Skeletal muscle tissue (tissue), 4 donors: Measurements from ENCODE around the gene KATNAL1. TPM values are rescaled to one million over a fixed set of nuclear protein-coding genes. Genes with fewer than 3 reads are reported as not detected.
"Not testable (repeated sequence)": the region's sequence is repeated elsewhere in the genome, so short reads cannot be mapped to it uniquely, and the experiment has no call there.

Experiments used
- H3K27ac ChIP-seq: one replicate; pipeline ENCODE4 v1.7.0; 2013; ENCODE audit warnings: mild to moderate bottlenecking, low read depth, low read length, inconsistent platforms
- H3K27me3 ChIP-seq, 3 donors: one replicate each; pipeline ENCODE4 v1.7.0; 2013; ENCODE audit warnings: low read length in 3 of 3; ENCODE audit not compliant: control insufficient read depth in 3 of 3, insufficient read depth in 3 of 3
- H3K36me3 ChIP-seq, 3 donors: one replicate each; pipeline ENCODE4 v1.7.0; 2013; ENCODE audit warnings: low read length in 3 of 3; ENCODE audit not compliant: control insufficient read depth in 3 of 3, insufficient read depth in 3 of 3
- H3K4me1 ChIP-seq, 3 donors: one replicate each; pipeline ENCODE4 v1.7.0; 2013; ENCODE audit warnings: low read length in 3 of 3, mild to moderate bottlenecking in 3 of 3; ENCODE audit not compliant: control insufficient read depth in 3 of 3, insufficient read depth in 3 of 3
- H3K4me3 ChIP-seq, 3 donors: one replicate each; pipeline ENCODE4 v1.7.0; 2013; ENCODE audit warnings: low read length in 3 of 3
- H3K9ac ChIP-seq, 3 donors: one replicate each; pipeline ENCODE4 v1.7.0; 2013; ENCODE audit warnings: low read length in 3 of 3, mild to moderate bottlenecking in 3 of 3, moderate library complexity in 2 of 3, low read depth in 1 of 3
- H3K9me3 ChIP-seq, 3 donors: one replicate each; pipeline ENCODE4 v1.7.0; 2013; ENCODE audit warnings: low read length in 3 of 3; ENCODE audit not compliant: control insufficient read depth in 3 of 3
- total RNA-seq: library from RNA; depleted of rRNA; stranded (reverse); fragments of >200 nt; gene quantifications from one replicate; pipeline ENCODE4 v1.2.3, GENCODE V29; 2014
- donor health status: Osteomylitis.

Gene KATNAL1
- total RNA-seq, 1 donor from 2014 or later = 16.2 TPM

- Histone ChIP-seq H3K4me3 (no peak overlapping the region), H3K4me1 (no peaks in the 10 kb centered on the region), H3K27ac (no peak overlapping the region), H3K36me3 (no peaks in the 10 kb centered on the region), H3K27me3 (no peaks in the 10 kb centered on the region), H3K9ac (no peak overlapping the region), H3K9me3 (no peaks in the 10 kb centered on the region)
Observed at GRCh38 chr13:30175166-30175565, 132.2 kb downstream of the KATNAL1 start.

DNA sequence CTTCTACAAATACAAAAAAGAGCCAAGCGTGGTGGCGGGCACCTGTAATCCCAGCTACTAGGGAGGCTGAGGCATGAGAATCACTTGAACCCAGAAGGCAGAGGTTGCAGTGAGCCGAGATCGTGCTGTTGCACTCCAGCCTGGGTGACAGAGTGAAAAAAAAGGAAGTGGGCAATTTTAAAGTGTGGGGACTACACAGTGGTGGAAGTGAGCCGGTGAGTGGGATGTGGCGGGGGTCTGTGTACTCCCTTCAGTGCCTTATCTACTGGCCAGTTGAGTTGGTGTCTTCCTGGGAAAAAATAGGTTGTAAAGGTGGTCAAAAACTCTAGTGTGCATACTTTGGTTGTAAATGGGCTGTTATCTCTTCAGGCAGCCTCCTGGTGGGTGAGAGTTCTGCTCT is 133.1 kb downstream of the KATNAL1 start:
- not testable (repeated sequence) for H3K4me3 ChIP-seq, H3K27ac ChIP-seq, H3K36me3 ChIP-seq, H3K9ac ChIP-seq, H3K27me3 ChIP-seq, H3K4me1 ChIP-seq, H3K9me3 ChIP-seq

- Histone ChIP-seq H3K4me1 (no peaks in the 10 kb centered on the region), H3K36me3 (no peaks in the 10 kb centered on the region), H3K9ac (no peak overlapping the region), H3K4me3 (no peak overlapping the region), H3K27me3 (no peaks in the 10 kb centered on the region), H3K27ac (no peak overlapping the region), H3K9me3 (no peaks in the 10 kb centered on the region)
Observed at GRCh38 chr13:30173303-30173610, 134.1 kb downstream of the KATNAL1 start.

DNA sequence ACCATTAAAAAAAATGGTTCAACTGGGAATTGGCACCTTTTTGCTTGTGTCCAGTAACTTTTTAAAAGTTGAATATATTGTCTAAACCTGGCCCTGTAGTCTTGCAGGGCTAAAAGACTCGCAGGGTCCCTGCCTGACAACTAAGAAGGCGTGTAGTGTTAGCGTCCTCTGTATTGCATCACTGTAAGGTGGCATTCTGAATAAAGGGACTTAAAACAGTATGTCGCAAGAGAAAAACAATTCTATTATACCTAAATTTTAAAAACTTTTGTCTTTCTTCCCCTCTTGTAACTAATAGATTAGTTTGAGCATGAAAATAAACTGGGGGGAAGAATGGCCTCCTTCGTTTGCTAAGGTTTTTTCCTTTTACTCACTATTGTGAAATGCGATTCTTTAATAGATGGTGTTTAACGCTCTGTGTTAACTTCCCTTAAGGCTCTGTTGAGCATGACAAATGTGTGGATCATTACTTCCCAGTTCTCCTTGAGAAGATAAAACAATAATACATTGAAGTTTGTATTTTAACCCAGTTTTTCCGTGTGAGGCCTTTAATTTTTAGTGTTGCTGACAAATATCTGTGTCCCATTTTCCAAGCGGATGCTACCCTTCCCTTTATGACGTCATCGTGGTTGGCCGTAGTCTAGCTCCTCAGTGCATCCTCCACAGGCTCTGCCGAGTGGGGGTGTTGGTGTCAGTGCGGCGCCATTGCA is 134.6 kb downstream of the KATNAL1 start:
- H3K27ac ChIP-seq = no peak overlapping the region
- no peak overlapping the region for H3K4me3 ChIP-seq
- H3K36me3 ChIP-seq = no peaks in the 10 kb centered on the region
- no peak overlapping the region for H3K9ac ChIP-seq
- no peaks in the 10 kb centered on the region for H3K9me3 ChIP-seq
- H3K27me3 ChIP-seq = no peaks in the 10 kb centered on the region
- no peaks in the 10 kb centered on the region for H3K4me1 ChIP-seq

GRCh38 chr13:30170569-30170968 is 136.8 kb downstream of the KATNAL1 start:
- no peaks in the 10 kb centered on the region for H3K36me3 ChIP-seq
- no peak overlapping the region for H3K4me3 ChIP-seq
- H3K9me3 ChIP-seq = no peaks in the 10 kb centered on the region
- peaks cover 0 to 2% (median 0%) of the 10 kb centered on the region in 3 donors for H3K4me1 ChIP-seq
- H3K9ac ChIP-seq = no peak overlapping the region
- H3K27ac ChIP-seq = no peak overlapping the region
- no peaks in the 10 kb centered on the region for H3K27me3 ChIP-seq

- Histone ChIP-seq H3K4me1 (peaks cover 0 to 2% (median 0%) of the 10 kb centered on the region in 3 donors), H3K36me3 (no peaks in the 10 kb centered on the region), H3K27ac (no peak overlapping the region), H3K4me3 (no peak overlapping the region), H3K9me3 (no peaks in the 10 kb centered on the region), H3K27me3 (no peaks in the 10 kb centered on the region), H3K9ac (no peak overlapping the region)
Observed at GRCh38 chr13:30169442-30169841, 137.9 kb downstream of the KATNAL1 start.

- no peaks in the 10 kb centered on the region for H3K27me3 ChIP-seq
- peaks cover 0 to 2% (median 0%) of the 10 kb centered on the region in 3 donors for H3K4me1 ChIP-seq
- H3K27ac ChIP-seq = no peak overlapping the region
Observed at GRCh38 chr13:30165796-30166195, 141.6 kb downstream of the KATNAL1 start.

DNA sequence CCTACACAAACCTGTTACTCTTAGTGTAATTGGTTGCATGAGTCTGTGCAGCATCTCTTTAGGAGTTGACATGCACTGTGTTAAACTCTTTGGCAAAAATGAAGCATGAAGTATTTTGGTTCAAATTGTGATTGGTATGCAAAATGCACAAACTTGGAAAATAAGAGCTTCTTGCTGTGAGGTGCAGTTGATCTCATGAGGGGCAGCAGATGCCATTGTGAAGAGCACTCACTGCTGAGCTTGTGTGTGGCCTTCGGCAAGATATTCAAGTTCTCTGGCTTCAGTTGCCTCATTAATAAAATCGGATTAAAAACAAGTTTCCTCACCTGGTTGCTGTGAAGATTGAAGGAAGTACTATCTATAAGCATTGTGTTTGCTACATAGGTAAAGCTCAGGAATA is 142.3 kb downstream of the KATNAL1 start:
- no peak overlapping the region for H3K4me3 ChIP-seq
- H3K27ac ChIP-seq = no peak overlapping the region
- peaks cover 0 to 2% (median 0%) of the 10 kb centered on the region in 3 donors for H3K4me1 ChIP-seq
- no peaks in the 10 kb centered on the region for H3K9me3 ChIP-seq
- H3K36me3 ChIP-seq = no peaks in the 10 kb centered on the region
- H3K27me3 ChIP-seq = no peaks in the 10 kb centered on the region
- no peak overlapping the region for H3K9ac ChIP-seq

More at GRCh38 chr13:30165796-30166195, 141.6 kb downstream of the KATNAL1 start:
- Histone ChIP-seq H3K36me3 (no peaks in the 10 kb centered on the region), H3K9ac (no peak overlapping the region), H3K4me3 (peak overlapping the region in 1 of 3 donors; percentile 1), H3K9me3 (no peaks in the 10 kb centered on the region)

DNA sequence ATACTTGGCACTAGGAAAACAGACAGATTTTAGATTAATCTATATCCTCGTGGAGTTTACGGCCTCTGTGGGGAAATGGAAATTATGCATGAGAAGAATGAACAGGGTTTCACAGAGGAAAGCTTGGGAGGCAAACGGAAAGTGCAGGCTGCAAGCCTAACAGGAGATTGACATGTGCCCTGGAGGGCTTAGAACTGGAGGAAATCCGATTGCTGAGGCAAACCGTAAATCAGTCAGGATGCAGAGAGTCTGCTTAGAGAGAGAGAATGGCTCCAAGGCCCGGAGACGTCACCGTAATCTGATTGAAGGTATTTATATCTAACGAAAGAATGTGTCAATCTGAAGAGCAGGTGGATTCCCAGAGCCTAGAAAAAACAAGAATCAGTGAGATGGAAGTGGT is 143.2 kb downstream of the KATNAL1 start:
- Histone ChIP-seq H3K27me3 (no peaks in the 10 kb centered on the region), H3K36me3 (no peaks in the 10 kb centered on the region), H3K9me3 (no peaks in the 10 kb centered on the region), H3K9ac (no peak overlapping the region), H3K27ac (no peak overlapping the region), H3K4me1 (peaks cover 0 to 2% (median 0%) of the 10 kb centered on the region in 3 donors), H3K4me3 (no peak overlapping the region)

GRCh38 chr13:30163441-30163840 is 143.9 kb downstream of the KATNAL1 start:
- H3K27ac ChIP-seq = no peak overlapping the region

More at GRCh38 chr13:30163441-30163840, 143.9 kb downstream of the KATNAL1 start:
- H3K4me1 ChIP-seq = peaks cover 0 to 2% (median 0%) of the 10 kb centered on the region in 3 donors
- no peak overlapping the region for H3K4me3 ChIP-seq
- no peak overlapping the region for H3K9ac ChIP-seq
- H3K36me3 ChIP-seq = no peaks in the 10 kb centered on the region
- no peaks in the 10 kb centered on the region for H3K27me3 ChIP-seq
- no peaks in the 10 kb centered on the region for H3K9me3 ChIP-seq
